SU-DHL-6 (cell line): ENCODE results near the gene EP300.
A peak's percentile ranks its signal among the peaks of the same experiment; 100 is the strongest.

Experiments
- H2AFZ ChIP-seq: fragments of 200-600 bp; sonication (generic); 2 replicates; pipeline ENCODE4 v1.6.1; 2014; ENCODE audit warnings: low read depth, mild to moderate bottlenecking, moderate library complexity, mixed read lengths, antibody characterized with exemption, low read length; ENCODE audit not compliant: severe bottlenecking
- H3F3A ChIP-seq: fragments of 200-600 bp; shearing (Covaris generic); 2 replicates; pipeline ENCODE4 v1.6.0; 2016; ENCODE audit warnings: antibody characterized with exemption, mild to moderate bottlenecking; ENCODE audit not compliant: insufficient read depth
- H3K27ac ChIP-seq: fragments of 200-600 bp; sonication (generic); 2 replicates; pipeline ENCODE4 v1.5.1; 2016; ENCODE audit warnings: low read depth, mild to moderate bottlenecking, low read length, moderate library complexity, mixed read lengths
- H3K27me3 ChIP-seq: fragments of 200-600 bp; sonication (generic), shearing (Covaris generic); 2 replicates; pipeline ENCODE4 v1.6.0; 2014; ENCODE audit warnings: mild to moderate bottlenecking, low read length
- H3K36me3 ChIP-seq: fragments of 200-600 bp; sonication (generic); 2 replicates; pipeline ENCODE4 v1.6.1; 2014; ENCODE audit warnings: mild to moderate bottlenecking, low read length, mixed read lengths
- H3K4me2 ChIP-seq: fragments of 300-600, 200-600 bp; shearing (Covaris generic), sonication (generic); 2 replicates; pipeline ENCODE4 v1.6.0; 2014; ENCODE audit warnings: low read length, low read depth, mild to moderate bottlenecking; ENCODE audit not compliant: poor library complexity, severe bottlenecking
- H3K4me3 ChIP-seq: fragments of 200-600 bp; sonication (generic); 2 replicates; pipeline ENCODE4 v1.5.1; 2014; ENCODE audit warnings: antibody characterized with exemption, low read length, mild to moderate bottlenecking, mixed read lengths; ENCODE audit not compliant: insufficient read depth, poor library complexity, severe bottlenecking
- H3K79me2 ChIP-seq: fragments of 200-600 bp; sonication (generic); 2 replicates; pipeline ENCODE4 v1.6.1; 2014; ENCODE audit warnings: mild to moderate bottlenecking, low read length, moderate library complexity; ENCODE audit not compliant: insufficient read depth
- H3K9ac ChIP-seq: fragments of 200-600 bp; sonication (generic); 2 replicates; pipeline ENCODE4 v1.7.0; 2014; ENCODE audit warnings: mild to moderate bottlenecking, low read length
- H3K9me2 ChIP-seq: fragments of 200-600 bp; sonication (generic); replicated peaks from 2 replicates; pipeline ENCODE4 v1.6.1; 2014; ENCODE audit warnings: low read length; ENCODE audit not compliant: insufficient read depth
- H3K9me3 ChIP-seq: fragments of 200-600 bp; sonication (generic); 2 replicates; pipeline ENCODE4 v1.6.1; 2014; ENCODE audit warnings: low read length, mixed read lengths; ENCODE audit not compliant: insufficient read depth
- H4K20me1 ChIP-seq: fragments of 200-600 bp; sonication (generic); 2 replicates; pipeline ENCODE4 v1.6.1; 2014; ENCODE audit warnings: low read depth, mild to moderate bottlenecking, antibody characterized with exemption, low read length, moderate library complexity, mixed read lengths
- CTCF ChIP-seq: fragments of 200-600 bp; sonication (generic); IDR thresholded peaks from one replicate; pipeline ENCODE4 v1.5.1; 2017; ENCODE audit warnings: antibody characterized with exemption, mild to moderate bottlenecking, low read length, moderate library complexity; ENCODE audit not compliant: insufficient read depth, poor library complexity, severe bottlenecking
- EZH2phosphoT487 ChIP-seq: fragments of 200-600 bp; sonication (generic), shearing (Covaris generic); conservative IDR thresholded peaks from 2 replicates; pipeline ENCODE4 v1.6.1; 2018; ENCODE audit warnings: mild to moderate bottlenecking, antibody characterized with exemption, low read length, moderate library complexity, mixed read lengths

EP300 gene

GRCh38 chr22:41198027-41198580 lies 105.7 kb downstream of the EP300 start:
- Histone ChIP-seq H4K20me1 (no peaks in the 10 kb centered on the region), H3K9me2 (no peaks in the 10 kb centered on the region), H3K9ac (peak overlapping the region; percentile 62), H3K27me3 (no peaks in the 10 kb centered on the region), H2AFZ (peak overlapping the region; percentile 93), H3K9me3 (no peaks in the 10 kb centered on the region), H3K27ac (peak overlapping the region; percentile 54), H3K4me3 (peak overlapping the region; percentile 83), H3K79me2 (no peaks in the 10 kb centered on the region), H3F3A (no peaks in the 10 kb centered on the region; the same call in 1 of the 2 replicates), H3K4me2 (peak overlapping the region; percentile 94), H3K36me3 (no peaks in the 10 kb centered on the region)
- TF ChIP-seq CTCF (no peak), EZH2phosphoT487 (no peak)

DNA sequence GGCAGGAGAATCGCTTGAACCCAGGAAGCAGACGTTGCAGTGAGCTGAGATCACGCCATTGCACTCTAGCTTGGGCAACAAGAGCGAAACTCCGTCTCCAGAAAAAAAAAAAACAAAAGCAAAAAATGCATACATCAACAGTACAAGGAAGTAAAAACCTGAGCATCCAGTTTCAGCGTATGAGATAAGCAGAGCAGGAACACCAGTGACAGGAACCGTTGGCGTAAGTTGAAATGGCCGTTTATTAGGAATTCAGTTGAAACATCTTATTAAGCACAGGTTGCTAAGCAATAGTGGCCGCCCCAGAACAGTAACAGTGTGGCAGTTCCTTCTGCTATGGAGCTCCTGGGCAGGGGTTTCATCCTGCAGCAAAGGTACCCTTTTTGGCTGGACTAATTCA lies 108.7 kb downstream of the EP300 start:
- Histone ChIP-seq H2AFZ (no peak overlapping the region), H3K9me2 (no peaks in the 10 kb centered on the region), H3K27me3 (no peaks in the 10 kb centered on the region), H3K4me2 (no peak overlapping the region), H3F3A (peaks cover 8% of the 10 kb centered on the region), H3K36me3 (no peaks in the 10 kb centered on the region; the same call in 1 of the 2 replicates), H3K9me3 (no peaks in the 10 kb centered on the region), H3K79me2 (peaks cover 4% of the 10 kb centered on the region; the same call in 1 of the 2 replicates), H3K9ac (no peak overlapping the region), H4K20me1 (no peaks in the 10 kb centered on the region), H3K4me3 (no peak overlapping the region), H3K27ac (no peak overlapping the region)
- TF ChIP-seq CTCF, result no peak

DNA sequence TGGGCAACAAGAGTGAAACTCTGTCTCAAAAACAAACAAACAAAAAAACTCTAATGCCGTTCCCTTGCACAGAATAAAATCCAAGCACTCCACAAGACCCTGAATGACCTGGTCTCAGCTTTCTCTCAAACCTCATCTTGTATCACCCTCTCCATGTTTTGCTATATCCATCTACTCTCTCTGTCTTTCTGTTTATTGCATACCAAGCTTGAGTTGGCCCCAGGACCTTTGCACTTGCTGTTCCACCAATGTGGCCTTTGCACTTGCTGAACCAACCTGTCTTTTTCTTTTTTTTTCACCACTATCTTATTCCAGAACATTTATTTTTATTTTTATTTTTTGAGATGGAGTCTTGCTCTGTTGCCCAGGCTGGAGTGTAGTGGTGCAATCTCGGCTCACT lies 110.7 kb downstream of the EP300 start:
- peaks cover 20% of the 10 kb centered on the region for H3F3A ChIP-seq
- no peak overlapping the region for H3K27ac ChIP-seq
- no peak overlapping the region for H3K4me2 ChIP-seq
- peaks cover 18% of the 10 kb centered on the region for H3K79me2 ChIP-seq
- H3K36me3 ChIP-seq, result no peaks in the 10 kb centered on the region; the same call in 1 of the 2 replicates
- no peak overlapping the region for H3K4me3 ChIP-seq
- TF ChIP-seq CTCF (no peak), EZH2phosphoT487 (no peak)
- H4K20me1 ChIP-seq, result no peaks in the 10 kb centered on the region
- no peak overlapping the region for H3K9ac ChIP-seq
- H3K9me2 ChIP-seq, result no peaks in the 10 kb centered on the region
- no peaks in the 10 kb centered on the region for H3K9me3 ChIP-seq
- no peak overlapping the region for H2AFZ ChIP-seq
- H3K27me3 ChIP-seq, result no peaks in the 10 kb centered on the region

DNA sequence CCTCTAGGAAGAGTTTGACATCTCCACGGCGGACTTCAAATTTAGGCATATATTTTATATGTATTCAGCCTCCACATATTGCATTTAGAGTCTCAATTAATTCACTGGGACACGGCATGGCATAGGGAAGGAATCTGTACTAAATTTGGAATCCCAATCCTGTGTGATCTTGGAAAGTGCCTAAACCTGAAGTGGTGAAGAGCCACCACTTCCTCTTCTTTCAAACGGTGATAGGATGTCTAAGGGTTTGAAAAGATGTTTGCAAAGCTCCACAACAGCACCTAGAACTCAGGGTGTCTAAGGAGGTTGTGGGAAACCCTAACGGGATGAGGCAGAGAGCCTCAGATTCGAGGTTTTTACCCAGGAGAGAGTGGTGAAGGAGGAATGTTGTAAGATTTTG lies 111.7 kb downstream of the EP300 start:
- no peaks in the 10 kb centered on the region for H4K20me1 ChIP-seq
- no peak overlapping the region for H2AFZ ChIP-seq
- no peaks in the 10 kb centered on the region for H3K9me3 ChIP-seq
- H3K9me2 ChIP-seq, result no peaks in the 10 kb centered on the region
- H3F3A ChIP-seq, result peaks cover 20% of the 10 kb centered on the region
- TF ChIP-seq CTCF (no peak), EZH2phosphoT487 (no peak)
- no peak overlapping the region for H3K27ac ChIP-seq
- H3K4me2 ChIP-seq, result no peak overlapping the region
- peaks cover 3% of the 10 kb centered on the region; the same call in 1 of the 2 replicates for H3K36me3 ChIP-seq
- H3K27me3 ChIP-seq, result no peaks in the 10 kb centered on the region
- H3K79me2 ChIP-seq, result peaks cover 25% of the 10 kb centered on the region
- H3K4me3 ChIP-seq, result no peak overlapping the region
- H3K9ac ChIP-seq, result no peak overlapping the region
